GM19463 (cell line): ENCODE data around the gene VPS13D.
"Not testable (repeated sequence)": the region's sequence is repeated elsewhere in the genome, so short reads cannot be mapped to it uniquely, and the experiment has no call there.

Source experiments
- ATAC-seq: cut with Tn5 transposase; IDR thresholded peaks from one replicate; pipeline ENCODE4 v1.9.1; 2021; ENCODE audit warnings: mild to moderate bottlenecking, moderate library complexity; ENCODE audit not compliant: unreplicated experiment

The VPS13D gene

GRCh38 chr1:12284486-12284885, 54.7 kb downstream of the VPS13D start:
- no peak for ATAC-seq

GRCh38 chr1:12285496-12286143, 55.8 kb downstream of the VPS13D start:
- ATAC-seq: no peak

GRCh38 chr1:12287869-12288268, 58.0 kb downstream of the VPS13D start:
- ATAC-seq: no peak

GRCh38 chr1:12290828-12291227, 61.0 kb downstream of the VPS13D start:
- ATAC-seq: no peak

GRCh38 chr1:12293416-12293815, 63.6 kb downstream of the VPS13D start:
- no peak for ATAC-seq

GRCh38 chr1:12294076-12294475, 64.2 kb downstream of the VPS13D start:
- ATAC-seq: no peak

- no peak for ATAC-seq
These were observed 66.2 kb downstream of the VPS13D start for GRCh38 chr1:12296016-12296415.

GRCh38 chr1:12296623-12297022, 66.8 kb downstream of the VPS13D start:
- ATAC-seq: no peak

- no peak for ATAC-seq
These were observed 70.9 kb downstream of the VPS13D start for GRCh38 chr1:12300706-12301105.

GRCh38 chr1:12301518-12302237, 71.8 kb downstream of the VPS13D start:
- ATAC-seq: no peak

GRCh38 chr1:12302798-12303447, 73.1 kb downstream of the VPS13D start:
- no peak for ATAC-seq

- ATAC-seq: no peak
These were observed 75.5 kb downstream of the VPS13D start for GRCh38 chr1:12305377-12305776.

GRCh38 chr1:12309783-12310742, 80.2 kb downstream of the VPS13D start:
- ATAC-seq: no peak

GRCh38 chr1:12314333-12314903, 84.6 kb downstream of the VPS13D start:
- ATAC-seq: no peak

- ATAC-seq: no peak
These were observed 85.3 kb downstream of the VPS13D start for GRCh38 chr1:12315146-12315545.

GRCh38 chr1:12316331-12316730, 86.5 kb downstream of the VPS13D start:
- ATAC-seq: no peak

- ATAC-seq: no peak
These were observed 90.7 kb downstream of the VPS13D start for GRCh38 chr1:12320486-12320885.

GRCh38 chr1:12324423-12324822, 94.6 kb downstream of the VPS13D start:
- ATAC-seq: no peak

- not testable (repeated sequence) for ATAC-seq
These were observed 95.1 kb downstream of the VPS13D start for GRCh38 chr1:12324973-12325372.

GRCh38 chr1:12326986-12327385, 97.2 kb downstream of the VPS13D start:
- ATAC-seq: no peak

- no peak for ATAC-seq
These were observed 97.7 kb downstream of the VPS13D start for GRCh38 chr1:12327566-12327965.
